ENCODE data around the gene DISC1. TPM values are rescaled to one million over a fixed set of nuclear protein-coding genes. Genes with fewer than 3 reads are reported as not detected.
"Not testable (repeated sequence)": the region's sequence is repeated elsewhere in the genome, so short reads cannot be mapped to it uniquely, and the experiment has no call there.

Gene DISC1
- total RNA-seq, 1 experiment from 2014 or later, result 0.36 TPM

DNA sequence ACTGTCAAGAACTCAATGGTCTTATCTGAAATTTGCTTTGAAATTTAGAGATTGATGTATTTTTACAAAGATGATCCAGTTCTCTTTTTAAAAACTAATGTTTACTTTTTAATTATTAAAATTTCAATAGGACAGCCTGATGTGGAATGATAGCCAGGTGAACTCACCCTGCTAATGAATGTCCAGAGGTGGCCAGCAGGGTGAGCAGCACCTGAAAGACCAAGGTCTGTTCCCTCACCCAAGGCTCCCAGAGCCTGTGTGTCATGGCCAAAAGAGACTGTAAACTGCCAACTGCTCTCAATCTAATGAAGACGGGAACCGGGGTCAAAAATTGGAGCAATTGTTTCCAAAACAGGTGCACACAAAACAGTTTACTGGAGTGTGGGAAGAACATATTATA lies 340.4 kb downstream of the DISC1 start:
- DNase-seq (ENCODE audit: low read depth, low spot score), result no peak
- intact Hi-C loops (cut with micrococcal nuclease; ENCODE audit: unreplicated experiment), result no loop called here
- ATAC-seq, result no peak

DNA sequence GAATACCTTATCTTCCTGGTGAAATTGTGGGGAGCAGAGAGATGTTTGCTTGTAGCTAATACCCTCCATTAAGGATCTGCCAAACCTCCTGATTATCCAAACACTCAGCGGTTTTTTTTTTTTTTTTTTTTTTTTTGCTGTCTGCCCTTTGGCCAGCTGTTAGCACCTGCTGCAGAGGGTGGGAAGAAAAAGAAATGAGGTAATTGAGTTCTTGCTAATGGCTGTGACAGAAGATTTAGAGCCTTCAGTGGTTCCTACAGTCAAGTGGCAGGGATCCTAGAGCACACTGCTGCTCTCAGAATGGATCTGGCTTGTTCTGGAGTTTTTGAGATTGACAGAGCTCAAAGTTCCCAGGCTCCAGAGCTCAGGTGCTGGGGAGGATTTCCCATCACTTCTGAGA lies 342.5 kb downstream of the DISC1 start:
- in situ Hi-C loops (cut with HindIII; ENCODE audit: low pct_unique_long_range_greater_than_20kb, low sequenced_read_pairs), result no loop called here

More for the DNA sequence above, 340.4 kb downstream of the DISC1 start:
- Histone ChIP-seq H3K9me3 (ENCODE audit: control insufficient read depth, insufficient read depth, low read depth, low read length) (no peaks in the 10 kb centered on the region), H3K27me3 (ENCODE audit: control insufficient read depth, insufficient read depth, low read length) (no peaks in the 10 kb centered on the region), H3K36me3 (ENCODE audit: control insufficient read depth, insufficient read depth, low read length) (no peaks in the 10 kb centered on the region; the same call in 1 of the 2 replicates), H3K4me3 (ENCODE audit: low read depth in 2 of 2, low read length in 2 of 2) (no peak overlapping the region), H3K27ac (ENCODE audit: low read length) (no peak overlapping the region), H3K4me1 (ENCODE audit: control insufficient read depth, insufficient read depth, low read length) (no peaks in the 10 kb centered on the region)
- ChIA-PET CTCF (no interaction called here), POLR2A (no interaction called here)
- TF ChIP-seq TCF7L2 (IDR thresholded peaks at IDR 0.05; ENCODE audit: low read depth, low read length), result no peak
- TF ChIP-seq SIN3A (IDR thresholded peaks at IDR 0.05; ENCODE audit: borderline replicate concordance, insufficient read depth, low read depth, low read length), result no peak
- TF ChIP-seq, protein P1, sequence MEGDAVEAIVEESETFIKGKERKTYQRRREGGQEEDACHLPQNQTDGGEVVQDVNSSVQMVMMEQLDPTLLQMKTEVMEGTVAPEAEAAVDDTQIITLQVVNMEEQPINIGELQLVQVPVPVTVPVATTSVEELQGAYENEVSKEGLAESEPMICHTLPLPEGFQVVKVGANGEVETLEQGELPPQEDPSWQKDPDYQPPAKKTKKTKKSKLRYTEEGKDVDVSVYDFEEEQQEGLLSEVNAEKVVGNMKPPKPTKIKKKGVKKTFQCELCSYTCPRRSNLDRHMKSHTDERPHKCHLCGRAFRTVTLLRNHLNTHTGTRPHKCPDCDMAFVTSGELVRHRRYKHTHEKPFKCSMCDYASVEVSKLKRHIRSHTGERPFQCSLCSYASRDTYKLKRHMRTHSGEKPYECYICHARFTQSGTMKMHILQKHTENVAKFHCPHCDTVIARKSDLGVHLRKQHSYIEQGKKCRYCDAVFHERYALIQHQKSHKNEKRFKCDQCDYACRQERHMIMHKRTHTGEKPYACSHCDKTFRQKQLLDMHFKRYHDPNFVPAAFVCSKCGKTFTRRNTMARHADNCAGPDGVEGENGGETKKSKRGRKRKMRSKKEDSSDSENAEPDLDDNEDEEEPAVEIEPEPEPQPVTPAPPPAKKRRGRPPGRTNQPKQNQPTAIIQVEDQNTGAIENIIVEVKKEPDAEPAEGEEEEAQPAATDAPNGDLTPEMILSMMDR (IDR thresholded peaks at IDR 0.05), result no peak
- TF ChIP-seq POLR2AphosphoS5 (IDR thresholded peaks at IDR 0.05; ENCODE audit: low read depth, low read length), result no peak
- TF ChIP-seq, protein P2, sequence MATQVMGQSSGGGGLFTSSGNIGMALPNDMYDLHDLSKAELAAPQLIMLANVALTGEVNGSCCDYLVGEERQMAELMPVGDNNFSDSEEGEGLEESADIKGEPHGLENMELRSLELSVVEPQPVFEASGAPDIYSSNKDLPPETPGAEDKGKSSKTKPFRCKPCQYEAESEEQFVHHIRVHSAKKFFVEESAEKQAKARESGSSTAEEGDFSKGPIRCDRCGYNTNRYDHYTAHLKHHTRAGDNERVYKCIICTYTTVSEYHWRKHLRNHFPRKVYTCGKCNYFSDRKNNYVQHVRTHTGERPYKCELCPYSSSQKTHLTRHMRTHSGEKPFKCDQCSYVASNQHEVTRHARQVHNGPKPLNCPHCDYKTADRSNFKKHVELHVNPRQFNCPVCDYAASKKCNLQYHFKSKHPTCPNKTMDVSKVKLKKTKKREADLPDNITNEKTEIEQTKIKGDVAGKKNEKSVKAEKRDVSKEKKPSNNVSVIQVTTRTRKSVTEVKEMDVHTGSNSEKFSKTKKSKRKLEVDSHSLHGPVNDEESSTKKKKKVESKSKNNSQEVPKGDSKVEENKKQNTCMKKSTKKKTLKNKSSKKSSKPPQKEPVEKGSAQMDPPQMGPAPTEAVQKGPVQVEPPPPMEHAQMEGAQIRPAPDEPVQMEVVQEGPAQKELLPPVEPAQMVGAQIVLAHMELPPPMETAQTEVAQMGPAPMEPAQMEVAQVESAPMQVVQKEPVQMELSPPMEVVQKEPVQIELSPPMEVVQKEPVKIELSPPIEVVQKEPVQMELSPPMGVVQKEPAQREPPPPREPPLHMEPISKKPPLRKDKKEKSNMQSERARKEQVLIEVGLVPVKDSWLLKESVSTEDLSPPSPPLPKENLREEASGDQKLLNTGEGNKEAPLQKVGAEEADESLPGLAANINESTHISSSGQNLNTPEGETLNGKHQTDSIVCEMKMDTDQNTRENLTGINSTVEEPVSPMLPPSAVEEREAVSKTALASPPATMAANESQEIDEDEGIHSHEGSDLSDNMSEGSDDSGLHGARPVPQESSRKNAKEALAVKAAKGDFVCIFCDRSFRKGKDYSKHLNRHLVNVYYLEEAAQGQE (IDR thresholded peaks at IDR 0.05; ENCODE audit: insufficient read depth in 1 of 2, low read depth in 2 of 2, low read length in 1 of 2), result no peak
- in situ Hi-C loops (cut with HindIII; ENCODE audit: low pct_unique_long_range_greater_than_20kb, low sequenced_read_pairs), result no loop called here
- no TSS peak for BruUV-seq (replicated peaks)

DNA sequence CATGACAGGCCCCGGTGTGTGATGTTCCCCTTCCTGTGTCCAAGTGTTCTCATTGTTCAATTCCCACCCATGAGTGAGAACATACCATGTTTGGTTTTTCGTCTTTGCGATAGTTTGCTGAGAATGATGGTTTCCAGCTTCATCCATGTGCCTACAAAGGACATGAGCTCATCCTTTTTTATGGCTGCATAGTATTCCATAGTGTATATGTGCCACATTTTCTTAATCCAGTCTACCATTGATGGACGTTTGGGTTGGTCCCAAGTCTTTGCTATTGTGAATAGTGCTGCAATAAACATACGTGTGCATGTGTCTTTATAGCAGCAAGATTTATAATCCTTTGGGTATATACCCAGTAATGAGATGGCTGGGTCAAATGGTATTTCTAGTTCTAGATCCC lies 343.2 kb downstream of the DISC1 start:
- in situ Hi-C loops (cut with HindIII; ENCODE audit: low pct_unique_long_range_greater_than_20kb, low sequenced_read_pairs); BruUV-seq (replicated peaks); intact Hi-C loops (cut with micrococcal nuclease; ENCODE audit: unreplicated experiment): not testable (repeated sequence)

More for the DNA sequence above, 342.5 kb downstream of the DISC1 start:
- Histone ChIP-seq H3K27me3 (ENCODE audit: control insufficient read depth, insufficient read depth, low read length) (no peaks in the 10 kb centered on the region), H3K27ac (ENCODE audit: low read length) (no peak overlapping the region), H3K9me3 (ENCODE audit: control insufficient read depth, insufficient read depth, low read depth, low read length) (no peaks in the 10 kb centered on the region), H3K4me3 (ENCODE audit: low read depth in 2 of 2, low read length in 2 of 2) (no peak overlapping the region), H3K36me3 (ENCODE audit: control insufficient read depth, insufficient read depth, low read length) (no peaks in the 10 kb centered on the region; the same call in 1 of the 2 replicates), H3K4me1 (ENCODE audit: control insufficient read depth, insufficient read depth, low read length) (no peaks in the 10 kb centered on the region)
- no TSS peak for BruUV-seq (replicated peaks)
- intact Hi-C loops (cut with micrococcal nuclease; ENCODE audit: unreplicated experiment), result no loop called here
- ChIA-PET POLR2A (no interaction called here), CTCF (interaction anchor here (0.7 kb wide), 2 partner anchors 9 to 254 kb away, joined by 4 to 5 read pairs; no protein-coding TSS in a partner anchor)
- TF ChIP-seq, protein P1 (IDR thresholded peaks at IDR 0.05), result no peak
- TF ChIP-seq TCF7L2 (IDR thresholded peaks at IDR 0.05; ENCODE audit: low read depth, low read length), result no peak
- no peak for TF ChIP-seq POLR2AphosphoS5 (IDR thresholded peaks at IDR 0.05; ENCODE audit: low read depth, low read length)
- TF ChIP-seq SIN3A (IDR thresholded peaks at IDR 0.05; ENCODE audit: borderline replicate concordance, insufficient read depth, low read depth, low read length), result no peak
- TF ChIP-seq, protein P2 (IDR thresholded peaks at IDR 0.05; ENCODE audit: insufficient read depth in 1 of 2, low read depth in 2 of 2, low read length in 1 of 2), result no peak
- ATAC-seq (no peak), DNase-seq (ENCODE audit: low read depth, low spot score) (no peak)

More for the DNA sequence above, 343.2 kb downstream of the DISC1 start:
- ATAC-seq; CTCF ChIA-PET; POLR2A ChIA-PET; H3K4me1 ChIP-seq (ENCODE audit: control insufficient read depth, insufficient read depth, low read length); H3K9me3 ChIP-seq (ENCODE audit: control insufficient read depth, insufficient read depth, low read depth, low read length); H3K27me3 ChIP-seq (ENCODE audit: control insufficient read depth, insufficient read depth, low read length); H3K36me3 ChIP-seq (ENCODE audit: control insufficient read depth, insufficient read depth, low read length); DNase-seq (ENCODE audit: low read depth, low spot score); H3K4me3 ChIP-seq (ENCODE audit: low read depth in 2 of 2, low read length in 2 of 2); H3K27ac ChIP-seq (ENCODE audit: low read length): not testable (repeated sequence)
